ENCODE data around the gene CRIP2.

The CRIP2 gene

GRCh38 chr14:105498430-105499255 is 24.0 kb downstream of the CRIP2 start:
- DNase-seq (ENCODE audit: low read depth), result no peak

- DNase-seq (ENCODE audit: low read depth), result no peak
Measured at GRCh38 chr14:105499256-105500035, 24.8 kb downstream of the CRIP2 start.

- DNase-seq (ENCODE audit: low read depth), result no peak
Measured at GRCh38 chr14:105500036-105500725, 25.6 kb downstream of the CRIP2 start.

GRCh38 chr14:105500726-105501101 is 26.1 kb downstream of the CRIP2 start:
- no peak for DNase-seq (ENCODE audit: low read depth)

GRCh38 chr14:105501504-105502291 is 27.1 kb downstream of the CRIP2 start:
- no peak for DNase-seq (ENCODE audit: low read depth)

GRCh38 chr14:105502446-105503295 is 28.1 kb downstream of the CRIP2 start:
- no peak for DNase-seq (ENCODE audit: low read depth)

GRCh38 chr14:105503296-105503640 is 28.6 kb downstream of the CRIP2 start:
- no peak for DNase-seq (ENCODE audit: low read depth)

- DNase-seq (ENCODE audit: low read depth), result no peak
Measured at GRCh38 chr14:105503935-105504692, 29.5 kb downstream of the CRIP2 start.

GRCh38 chr14:105505101-105505500 is 30.5 kb downstream of the CRIP2 start:
- no peak for DNase-seq (ENCODE audit: low read depth)

- DNase-seq (ENCODE audit: low read depth), result no peak
Measured at GRCh38 chr14:105507247-105507646, 32.6 kb downstream of the CRIP2 start.

- DNase-seq (ENCODE audit: low read depth), result no peak
Measured at GRCh38 chr14:105508069-105508468, 33.4 kb downstream of the CRIP2 start.

- DNase-seq (ENCODE audit: low read depth), result no peak
Measured at GRCh38 chr14:105508601-105509000, 34.0 kb downstream of the CRIP2 start.

- no peak for DNase-seq (ENCODE audit: low read depth)
Measured at GRCh38 chr14:105517096-105517495, 42.5 kb downstream of the CRIP2 start.

- DNase-seq (ENCODE audit: low read depth), result no peak
Measured at GRCh38 chr14:105519946-105520698, 45.5 kb downstream of the CRIP2 start.

- DNase-seq (ENCODE audit: low read depth), result no peak
Measured at GRCh38 chr14:105525326-105525725, 50.7 kb downstream of the CRIP2 start.

- no peak for DNase-seq (ENCODE audit: low read depth)
Measured at GRCh38 chr14:105525861-105526775, 51.5 kb downstream of the CRIP2 start, which contains the start of gene TMEM121. Gene TMEM121, plus strand, starts transcription at chr14:105526583. Its CDS starts 2,252 bp downstream, at chr14:105528835.

GRCh38 chr14:105526776-105527380 is 52.3 kb downstream of the CRIP2 start:
- no peak for DNase-seq (ENCODE audit: low read depth)

GRCh38 chr14:105527381-105527825 is 52.8 kb downstream of the CRIP2 start:
- DNase-seq (ENCODE audit: low read depth), result no peak
